HEK293 (cell line): ENCODE data around the gene METTL17.

Experiments
- BCL11B ChIP-seq: fragments of 450-650 bp; formaldehyde crosslinking; IDR thresholded peaks from 2 replicates; pipeline ENCODE4 v1.5.1; 2016; ENCODE audit warnings: low read depth, missing biosample characterization, missing genetic modification characterization
- HOXA7 ChIP-seq: sonication (generic); formaldehyde crosslinking; IDR thresholded peaks from 2 replicates; pipeline ENCODE4 v1.8.1; 2022; ENCODE audit warnings: missing genetic modification reagents, borderline replicate concordance
- KLF16 ChIP-seq: fragments of 450-650 bp; formaldehyde crosslinking; IDR thresholded peaks from 2 replicates; pipeline ENCODE4 v1.5.1; 2017; ENCODE audit warnings: missing biosample characterization, missing genetic modification characterization
- REPIN1 ChIP-seq: fragments of 450-650 bp; formaldehyde crosslinking; IDR thresholded peaks from 2 replicates; pipeline ENCODE4 v1.5.1; 2017; ENCODE audit warnings: missing biosample characterization, missing genetic modification characterization, low read depth
- ZBTB1 ChIP-seq: fragments of 450-650 bp; formaldehyde crosslinking; IDR thresholded peaks from 2 replicates; pipeline ENCODE4 v1.5.1; 2016; ENCODE audit warnings: missing biosample characterization, missing genetic modification characterization
- ZNF121 ChIP-seq: fragments of 450-650 bp; formaldehyde crosslinking; IDR thresholded peaks from 2 replicates; pipeline ENCODE4 v1.5.1; 2016; ENCODE audit warnings: missing biosample characterization, missing genetic modification characterization
- ZNF24 ChIP-seq: fragments of 450-650 bp; formaldehyde crosslinking; IDR thresholded peaks from 2 replicates; pipeline ENCODE4 v1.5.1; 2016; ENCODE audit warnings: missing biosample characterization, missing genetic modification characterization
- ZNF302 ChIP-seq: fragments of 450-650 bp; formaldehyde crosslinking; IDR thresholded peaks from 2 replicates; pipeline ENCODE4 v1.5.1; 2016; ENCODE audit warnings: missing biosample characterization, missing genetic modification characterization, low read depth
- ZNF701 ChIP-seq: fragments of 450-650 bp; formaldehyde crosslinking; IDR thresholded peaks from 2 replicates; pipeline ENCODE4 v1.5.1; 2016; ENCODE audit warnings: missing biosample characterization, missing genetic modification characterization
- TF ChIP-seq, protein P1 (sequence below): fragments of 450-650 bp; formaldehyde crosslinking; IDR thresholded peaks from 2 replicates; pipeline ENCODE4 v1.5.1; 2016; ENCODE audit warnings: missing biosample characterization, missing genetic modification characterization
- TF ChIP-seq, protein P2 (sequence below): fragments of 450-650 bp; formaldehyde crosslinking; IDR thresholded peaks from 2 replicates; pipeline ENCODE4 v1.5.1; 2016; ENCODE audit warnings: missing biosample characterization, missing genetic modification characterization
- TF ChIP-seq, protein P3 (sequence below): fragments of 450-650 bp; formaldehyde crosslinking; IDR thresholded peaks from 2 replicates; pipeline ENCODE4 v1.5.1; 2017; ENCODE audit warnings: missing biosample characterization, mild to moderate bottlenecking, missing genetic modification characterization, moderate library complexity
- TF ChIP-seq, protein P4 (sequence below): sonication (generic); formaldehyde crosslinking; IDR thresholded peaks from 2 replicates; pipeline ENCODE4 v1.8.1; 2022; ENCODE audit warnings: mild to moderate bottlenecking, moderate library complexity, missing genetic modification reagents
- TF ChIP-seq, protein P5 (sequence below): fragments of 450-650 bp; formaldehyde crosslinking; conservative IDR thresholded peaks from 2 replicates; pipeline ENCODE4 v1.5.1; 2016; ENCODE audit warnings: low read depth, missing biosample characterization, missing genetic modification characterization

DNA sequence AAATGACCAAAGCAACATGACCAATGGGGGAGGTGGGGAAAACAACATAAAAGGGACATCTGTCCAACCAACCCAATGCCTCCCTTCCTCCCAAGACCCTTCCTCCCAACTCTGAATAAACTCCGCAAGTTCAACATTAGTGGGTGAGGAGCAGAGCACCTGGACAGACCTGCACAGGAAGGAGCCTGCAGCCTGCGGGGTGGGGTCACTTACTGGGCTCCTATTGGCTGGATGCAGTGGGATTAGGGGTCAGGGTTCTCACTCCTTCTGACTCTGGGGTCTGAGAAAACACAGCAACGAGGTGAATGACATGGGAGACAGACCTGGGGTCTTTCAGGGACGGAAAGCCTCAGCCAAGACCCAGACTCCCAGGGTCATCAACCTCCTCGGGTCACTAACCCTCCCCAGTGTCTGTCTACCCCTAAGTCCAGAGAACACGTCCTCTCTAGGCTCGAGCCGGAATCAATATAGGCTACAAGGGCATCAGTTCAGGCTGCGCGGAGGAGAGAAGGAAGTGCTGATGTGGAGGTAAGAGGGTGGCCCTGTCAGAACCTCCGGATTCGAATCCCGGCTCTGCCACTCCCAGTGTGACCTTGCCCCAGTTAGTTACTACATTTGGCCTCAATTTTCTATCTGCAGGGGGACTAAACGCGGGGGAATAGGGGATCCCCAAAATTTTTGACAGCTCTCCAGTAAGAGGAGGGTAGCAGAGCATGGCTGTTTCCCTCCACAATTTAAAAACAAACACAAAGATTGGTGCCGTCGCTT lies 34.2 kb downstream of the METTL17 start:
- TF ChIP-seq BCL11B (tag by site-specific recombination) (no peak), REPIN1 (tag by site-specific recombination) (no peak), ZNF24 (tag by site-specific recombination) (no peak), ZNF701 (no peak), ZNF302 (tag by site-specific recombination) (no peak), ZNF121 (tag by site-specific recombination) (no peak), HOXA7 (no peak), ZBTB1 (no peak), KLF16 (tag by site-specific recombination) (no peak)
- TF ChIP-seq, protein P1, sequence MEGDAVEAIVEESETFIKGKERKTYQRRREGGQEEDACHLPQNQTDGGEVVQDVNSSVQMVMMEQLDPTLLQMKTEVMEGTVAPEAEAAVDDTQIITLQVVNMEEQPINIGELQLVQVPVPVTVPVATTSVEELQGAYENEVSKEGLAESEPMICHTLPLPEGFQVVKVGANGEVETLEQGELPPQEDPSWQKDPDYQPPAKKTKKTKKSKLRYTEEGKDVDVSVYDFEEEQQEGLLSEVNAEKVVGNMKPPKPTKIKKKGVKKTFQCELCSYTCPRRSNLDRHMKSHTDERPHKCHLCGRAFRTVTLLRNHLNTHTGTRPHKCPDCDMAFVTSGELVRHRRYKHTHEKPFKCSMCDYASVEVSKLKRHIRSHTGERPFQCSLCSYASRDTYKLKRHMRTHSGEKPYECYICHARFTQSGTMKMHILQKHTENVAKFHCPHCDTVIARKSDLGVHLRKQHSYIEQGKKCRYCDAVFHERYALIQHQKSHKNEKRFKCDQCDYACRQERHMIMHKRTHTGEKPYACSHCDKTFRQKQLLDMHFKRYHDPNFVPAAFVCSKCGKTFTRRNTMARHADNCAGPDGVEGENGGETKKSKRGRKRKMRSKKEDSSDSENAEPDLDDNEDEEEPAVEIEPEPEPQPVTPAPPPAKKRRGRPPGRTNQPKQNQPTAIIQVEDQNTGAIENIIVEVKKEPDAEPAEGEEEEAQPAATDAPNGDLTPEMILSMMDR (tag by site-specific recombination): no peak
- TF ChIP-seq, protein P2, sequence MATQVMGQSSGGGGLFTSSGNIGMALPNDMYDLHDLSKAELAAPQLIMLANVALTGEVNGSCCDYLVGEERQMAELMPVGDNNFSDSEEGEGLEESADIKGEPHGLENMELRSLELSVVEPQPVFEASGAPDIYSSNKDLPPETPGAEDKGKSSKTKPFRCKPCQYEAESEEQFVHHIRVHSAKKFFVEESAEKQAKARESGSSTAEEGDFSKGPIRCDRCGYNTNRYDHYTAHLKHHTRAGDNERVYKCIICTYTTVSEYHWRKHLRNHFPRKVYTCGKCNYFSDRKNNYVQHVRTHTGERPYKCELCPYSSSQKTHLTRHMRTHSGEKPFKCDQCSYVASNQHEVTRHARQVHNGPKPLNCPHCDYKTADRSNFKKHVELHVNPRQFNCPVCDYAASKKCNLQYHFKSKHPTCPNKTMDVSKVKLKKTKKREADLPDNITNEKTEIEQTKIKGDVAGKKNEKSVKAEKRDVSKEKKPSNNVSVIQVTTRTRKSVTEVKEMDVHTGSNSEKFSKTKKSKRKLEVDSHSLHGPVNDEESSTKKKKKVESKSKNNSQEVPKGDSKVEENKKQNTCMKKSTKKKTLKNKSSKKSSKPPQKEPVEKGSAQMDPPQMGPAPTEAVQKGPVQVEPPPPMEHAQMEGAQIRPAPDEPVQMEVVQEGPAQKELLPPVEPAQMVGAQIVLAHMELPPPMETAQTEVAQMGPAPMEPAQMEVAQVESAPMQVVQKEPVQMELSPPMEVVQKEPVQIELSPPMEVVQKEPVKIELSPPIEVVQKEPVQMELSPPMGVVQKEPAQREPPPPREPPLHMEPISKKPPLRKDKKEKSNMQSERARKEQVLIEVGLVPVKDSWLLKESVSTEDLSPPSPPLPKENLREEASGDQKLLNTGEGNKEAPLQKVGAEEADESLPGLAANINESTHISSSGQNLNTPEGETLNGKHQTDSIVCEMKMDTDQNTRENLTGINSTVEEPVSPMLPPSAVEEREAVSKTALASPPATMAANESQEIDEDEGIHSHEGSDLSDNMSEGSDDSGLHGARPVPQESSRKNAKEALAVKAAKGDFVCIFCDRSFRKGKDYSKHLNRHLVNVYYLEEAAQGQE (tag by site-specific recombination): no peak
- TF ChIP-seq, protein P3, sequence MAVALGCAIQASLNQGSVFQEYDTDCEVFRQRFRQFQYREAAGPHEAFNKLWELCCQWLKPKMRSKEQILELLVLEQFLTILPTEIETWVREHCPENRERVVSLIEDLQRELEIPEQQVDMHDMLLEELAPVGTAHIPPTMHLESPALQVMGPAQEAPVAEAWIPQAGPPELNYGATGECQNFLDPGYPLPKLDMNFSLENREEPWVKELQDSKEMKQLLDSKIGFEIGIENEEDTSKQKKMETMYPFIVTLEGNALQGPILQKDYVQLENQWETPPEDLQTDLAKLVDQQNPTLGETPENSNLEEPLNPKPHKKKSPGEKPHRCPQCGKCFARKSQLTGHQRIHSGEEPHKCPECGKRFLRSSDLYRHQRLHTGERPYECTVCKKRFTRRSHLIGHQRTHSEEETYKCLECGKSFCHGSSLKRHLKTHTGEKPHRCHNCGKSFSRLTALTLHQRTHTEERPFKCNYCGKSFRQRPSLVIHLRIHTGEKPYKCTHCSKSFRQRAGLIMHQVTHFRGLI (tag by site-specific recombination): no peak
- TF ChIP-seq, protein P4, sequence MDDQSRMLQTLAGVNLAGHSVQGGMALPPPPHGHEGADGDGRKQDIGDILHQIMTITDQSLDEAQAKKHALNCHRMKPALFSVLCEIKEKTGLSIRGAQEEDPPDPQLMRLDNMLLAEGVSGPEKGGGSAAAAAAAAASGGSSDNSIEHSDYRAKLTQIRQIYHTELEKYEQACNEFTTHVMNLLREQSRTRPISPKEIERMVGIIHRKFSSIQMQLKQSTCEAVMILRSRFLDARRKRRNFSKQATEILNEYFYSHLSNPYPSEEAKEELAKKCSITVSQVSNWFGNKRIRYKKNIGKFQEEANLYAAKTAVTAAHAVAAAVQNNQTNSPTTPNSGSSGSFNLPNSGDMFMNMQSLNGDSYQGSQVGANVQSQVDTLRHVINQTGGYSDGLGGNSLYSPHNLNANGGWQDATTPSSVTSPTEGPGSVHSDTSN (CRISPR knock-in tag): no peak
- TF ChIP-seq, protein P5, sequence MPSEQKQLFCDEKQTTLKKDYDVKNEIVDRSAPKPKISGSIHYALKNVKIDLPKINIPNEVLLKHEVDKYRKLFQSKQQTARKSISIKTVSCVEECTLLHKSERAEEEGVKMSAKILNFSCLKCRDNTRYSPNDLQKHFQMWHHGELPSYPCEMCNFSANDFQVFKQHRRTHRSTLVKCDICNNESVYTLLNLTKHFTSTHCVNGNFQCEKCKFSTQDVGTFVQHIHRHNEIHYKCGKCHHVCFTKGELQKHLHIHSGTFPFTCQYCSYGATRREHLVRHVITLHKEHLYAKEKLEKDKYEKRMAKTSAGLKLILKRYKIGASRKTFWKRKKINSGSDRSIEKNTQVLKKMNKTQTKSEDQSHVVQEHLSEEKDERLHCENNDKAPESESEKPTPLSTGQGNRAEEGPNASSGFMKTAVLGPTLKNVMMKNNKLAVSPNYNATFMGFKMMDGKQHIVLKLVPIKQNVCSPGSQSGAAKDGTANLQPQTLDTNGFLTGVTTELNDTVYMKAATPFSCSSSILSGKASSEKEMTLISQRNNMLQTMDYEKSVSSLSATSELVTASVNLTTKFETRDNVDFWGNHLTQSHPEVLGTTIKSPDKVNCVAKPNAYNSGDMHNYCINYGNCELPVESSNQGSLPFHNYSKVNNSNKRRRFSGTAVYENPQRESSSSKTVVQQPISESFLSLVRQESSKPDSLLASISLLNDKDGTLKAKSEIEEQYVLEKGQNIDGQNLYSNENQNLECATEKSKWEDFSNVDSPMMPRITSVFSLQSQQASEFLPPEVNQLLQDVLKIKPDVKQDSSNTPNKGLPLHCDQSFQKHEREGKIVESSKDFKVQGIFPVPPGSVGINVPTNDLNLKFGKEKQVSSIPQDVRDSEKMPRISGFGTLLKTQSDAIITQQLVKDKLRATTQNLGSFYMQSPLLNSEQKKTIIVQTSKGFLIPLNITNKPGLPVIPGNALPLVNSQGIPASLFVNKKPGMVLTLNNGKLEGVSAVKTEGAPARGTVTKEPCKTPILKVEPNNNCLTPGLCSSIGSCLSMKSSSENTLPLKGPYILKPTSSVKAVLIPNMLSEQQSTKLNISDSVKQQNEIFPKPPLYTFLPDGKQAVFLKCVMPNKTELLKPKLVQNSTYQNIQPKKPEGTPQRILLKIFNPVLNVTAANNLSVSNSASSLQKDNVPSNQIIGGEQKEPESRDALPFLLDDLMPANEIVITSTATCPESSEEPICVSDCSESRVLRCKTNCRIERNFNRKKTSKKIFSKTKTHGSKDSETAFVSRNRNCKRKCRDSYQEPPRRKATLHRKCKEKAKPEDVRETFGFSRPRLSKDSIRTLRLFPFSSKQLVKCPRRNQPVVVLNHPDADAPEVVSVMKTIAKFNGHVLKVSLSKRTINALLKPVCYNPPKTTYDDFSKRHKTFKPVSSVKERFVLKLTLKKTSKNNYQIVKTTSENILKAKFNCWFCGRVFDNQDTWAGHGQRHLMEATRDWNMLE: no peak
